HEK293T (cell line): Measurements from ENCODE around the gene RFX4.

ENCODE experiments used
- CTCF ChIA-PET: fragments of 350-600 bp; formaldehyde crosslinking; extraction: SDS; loops from one replicate; lab custom pipeline; 2021; ENCODE audit warnings: antibody characterized with exemption, inconsistent platforms; lab: Yijun Ruan, JAX
- POLR2A ChIA-PET: fragments of 350-600 bp; formaldehyde crosslinking; extraction: SDS; loops from one replicate; lab custom pipeline; 2020; ENCODE audit warnings: antibody characterized with exemption, inconsistent platforms; lab: Yijun Ruan, JAX
- DNase-seq: peaks from one replicate; pipeline ENCODE4 v3.0.0; 2012; ENCODE audit warnings: mixed read lengths; ENCODE audit errors: extremely low spot score
- ARNT ChIP-seq: fragments of 450-650 bp; IDR thresholded peaks from 2 replicates; pipeline ENCODE4 v1.6.1; 2017; ENCODE audit warnings: mild to moderate bottlenecking
- BHLHE40 ChIP-seq: fragments of 450-650 bp; IDR thresholded peaks from 2 replicates; pipeline ENCODE4 v1.6.1; 2016; ENCODE audit warnings: mild to moderate bottlenecking, moderate library complexity, borderline replicate concordance
- CTBP1 ChIP-seq: fragments of 450-650 bp; IDR thresholded peaks from 2 replicates; pipeline ENCODE4 v1.6.1; 2016; ENCODE audit warnings: borderline replicate concordance
- ELF4 ChIP-seq: fragments of 450-650 bp; IDR thresholded peaks from 2 replicates; pipeline ENCODE4 v1.6.1; 2017; ENCODE audit warnings: antibody characterized with exemption
- FOXA1 ChIP-seq: fragments of 450-650 bp; IDR thresholded peaks from 2 replicates; pipeline ENCODE4 v1.6.1; 2016; ENCODE audit warnings: mild to moderate bottlenecking
- FOXK2 ChIP-seq: fragments of 450-650 bp; IDR thresholded peaks from 2 replicates; pipeline ENCODE4 v1.6.1; 2016; ENCODE audit warnings: mild to moderate bottlenecking
- FOXM1 ChIP-seq: fragments of 450-650 bp; IDR thresholded peaks from 2 replicates; pipeline ENCODE4 v1.6.1; 2017; ENCODE audit warnings: mild to moderate bottlenecking, borderline replicate concordance
- HDGF ChIP-seq: fragments of 450-650 bp; IDR thresholded peaks from 2 replicates; pipeline ENCODE4 v1.6.1; 2017; ENCODE audit warnings: antibody characterized with exemption, borderline replicate concordance
- L3MBTL2 ChIP-seq: fragments of 450-650 bp; conservative IDR thresholded peaks from 2 replicates; pipeline ENCODE4 v1.6.1; 2016; ENCODE audit warnings: mild to moderate bottlenecking
- LEF1 ChIP-seq: fragments of 450-650 bp; IDR thresholded peaks from 2 replicates; pipeline ENCODE4 v1.6.1; 2017; ENCODE audit warnings: mild to moderate bottlenecking, borderline replicate concordance
- NFRKB ChIP-seq: fragments of 450-650 bp; IDR thresholded peaks from 2 replicates; pipeline ENCODE4 v1.6.1; 2016; ENCODE audit warnings: mild to moderate bottlenecking, moderate library complexity
- PKNOX1 ChIP-seq: fragments of 450-650 bp; IDR thresholded peaks from 2 replicates; pipeline ENCODE4 v1.6.1; 2016
- SP1 ChIP-seq: fragments of 450-650 bp; IDR thresholded peaks from 2 replicates; pipeline ENCODE4 v1.6.1; 2017
- SUZ12 ChIP-seq: fragments of 450-650 bp; IDR thresholded peaks from 2 replicates; pipeline ENCODE4 v1.6.1; 2016; ENCODE audit warnings: mild to moderate bottlenecking
- TARDBP ChIP-seq: fragments of 450-650 bp; IDR thresholded peaks from 2 replicates; pipeline ENCODE4 v1.6.1; 2016
- ZNF384 ChIP-seq: fragments of 450-650 bp; IDR thresholded peaks from 2 replicates; pipeline ENCODE4 v1.6.1; 2016

RFX4 gene

GRCh38 chr12:106633451-106633823 lies 50.6 kb downstream of the RFX4 start:
- ChIA-PET POLR2A (no interaction called here), CTCF (no interaction called here)
- TF ChIP-seq ZNF384 (no peak), FOXK2 (no peak), SP1 (no peak), ARNT (no peak), FOXM1 (no peak), HDGF (no peak), TARDBP (no peak), BHLHE40 (no peak), PKNOX1 (no peak), LEF1 (no peak), L3MBTL2 (no peak), NFRKB (no peak)
- DNase-seq, result no peak

- POLR2A ChIA-PET, result no interaction called here
- CTCF ChIA-PET, result no interaction called here
- no peak for DNase-seq
- TF ChIP-seq BHLHE40 (no peak), PKNOX1 (no peak), LEF1 (no peak), ARNT (no peak), SUZ12 (no peak), NFRKB (no peak), HDGF (no peak), CTBP1 (no peak), FOXK2 (no peak), ZNF384 (no peak), TARDBP (no peak), ELF4 (no peak), SP1 (no peak), L3MBTL2 (no peak)
Measured at GRCh38 chr12:106634206-106634605, 51.4 kb downstream of the RFX4 start.

- CTCF ChIA-PET, result no interaction called here
- POLR2A ChIA-PET, result no interaction called here
- peak; percentile 26 for DNase-seq
- TF ChIP-seq FOXA1 (no peak), FOXK2 (no peak)
Measured at GRCh38 chr12:106643000-106643399, 60.2 kb downstream of the RFX4 start.

GRCh38 chr12:106644335-106645073 lies 61.7 kb downstream of the RFX4 start:
- no peak for DNase-seq
- CTCF ChIA-PET, result no interaction called here
- POLR2A ChIA-PET, result no interaction called here
- no peak for TF ChIP-seq CTBP1
- TF ChIP-seq FOXK2, result no peak
- no peak for TF ChIP-seq LEF1
- TF ChIP-seq SP1, result no peak
- TF ChIP-seq ZNF384, result no peak
- TF ChIP-seq ARNT, result no peak
- TF ChIP-seq BHLHE40, result no peak
- TF ChIP-seq PKNOX1, result no peak
- TF ChIP-seq ELF4, result no peak
- no peak for TF ChIP-seq L3MBTL2
- TF ChIP-seq FOXM1, result no peak
- no peak for TF ChIP-seq TARDBP
- no peak for TF ChIP-seq HDGF

GRCh38 chr12:106645074-106645421 lies 62.2 kb downstream of the RFX4 start:
- DNase-seq, result no peak
- CTCF ChIA-PET, result no interaction called here

GRCh38 chr12:106645465-106646330 lies 62.9 kb downstream of the RFX4 start:
- TF ChIP-seq ZNF384 (no peak), FOXM1 (no peak), PKNOX1 (no peak), BHLHE40 (no peak), L3MBTL2 (no peak), FOXK2 (no peak), SP1 (no peak), HDGF (no peak), LEF1 (no peak), TARDBP (no peak), SUZ12 (no peak), ELF4 (no peak), NFRKB (no peak), FOXA1 (no peak), CTBP1 (no peak)
- POLR2A ChIA-PET, result no interaction called here
- CTCF ChIA-PET, result no interaction called here
- no peak for DNase-seq

More at GRCh38 chr12:106645074-106645421, 62.2 kb downstream of the RFX4 start:
- TF ChIP-seq ELF4 (no peak), CTBP1 (no peak), BHLHE40 (no peak), LEF1 (no peak), ZNF384 (no peak), ARNT (no peak), FOXM1 (no peak)
- POLR2A ChIA-PET, result no interaction called here
